HEK293 (cell line): Measurements from ENCODE around the gene FANCE.

Experiments used
- CTCF ChIA-PET: fragments of 350-600 bp; formaldehyde crosslinking; extraction: SDS; loops from one replicate; lab custom pipeline; 2021; ENCODE audit warnings: antibody characterized with exemption; lab: Yijun Ruan, JAX
- POLR2A ChIA-PET: fragments of 300-600 bp; formaldehyde crosslinking; extraction: SDS; loops from one replicate; lab custom pipeline; 2020; ENCODE audit warnings: antibody characterized with exemption, inconsistent platforms; lab: Yijun Ruan, JAX
- H3K27ac ChIP-seq: fragments of 200-500 bp; sonication (Bioruptor generic); 2 replicates; pipeline ENCODE4 v1.5.1; 2014; ENCODE audit warnings: low read depth, low read length, control low read depth, inconsistent platforms; ENCODE audit errors: extremely low read depth
- H3K36me3 ChIP-seq, 2 experiments: fragments of 200-500 bp in 1 of 2; sonication (Bioruptor generic) in 1 of 2; 1 replicate in 1 of 2; 2 replicates in 1 of 2; pipeline ENCODE4 v1.5.1; 2014 to 2017; ENCODE audit warnings: inconsistent platforms in 2 of 2, low read length in 2 of 2; ENCODE audit not compliant: control insufficient read depth in 2 of 2, insufficient read depth in 1 of 2
- H3K4me1 ChIP-seq: fragments of 200-500 bp; sonication (Bioruptor generic); 2 replicates; pipeline ENCODE4 v1.5.1; 2014; ENCODE audit warnings: mild to moderate bottlenecking, low read length, inconsistent platforms; ENCODE audit not compliant: control insufficient read depth, insufficient read depth
- H3K4me3 ChIP-seq: 2 replicates; pipeline ENCODE4 v1.5.1; 2011; ENCODE audit warnings: low read depth, mild to moderate bottlenecking, control low read depth, low read length, moderate library complexity
- H3K9me3 ChIP-seq: fragments of 200-500 bp; sonication (Bioruptor generic); 2 replicates; pipeline ENCODE4 v1.5.1; 2014; ENCODE audit warnings: low read depth, low read length, inconsistent platforms; ENCODE audit not compliant: control insufficient read depth, insufficient read depth
- EGR2 ChIP-seq: fragments of 450-650 bp; formaldehyde crosslinking; IDR thresholded peaks from 2 replicates; pipeline ENCODE4 v1.5.1; 2016; ENCODE audit warnings: low read depth, missing biosample characterization, missing genetic modification characterization
- HOXC10 ChIP-seq: sonication (generic); formaldehyde crosslinking; IDR thresholded peaks from 2 replicates; pipeline ENCODE4 v1.8.1; 2023; ENCODE audit warnings: mild to moderate bottlenecking, missing genetic modification reagents
- KLF1 ChIP-seq: fragments of 450-650 bp; formaldehyde crosslinking; IDR thresholded peaks from 2 replicates; pipeline ENCODE4 v1.5.1; 2016; ENCODE audit warnings: missing biosample characterization, missing genetic modification characterization
- PRDM2 ChIP-seq: fragments of 450-650 bp; formaldehyde crosslinking; IDR thresholded peaks from 2 replicates; pipeline ENCODE4 v1.5.1; 2016; ENCODE audit warnings: missing biosample characterization, missing genetic modification characterization, borderline replicate concordance
- SP7 ChIP-seq: fragments of 450-650 bp; formaldehyde crosslinking; IDR thresholded peaks from 2 replicates; pipeline ENCODE4 v1.5.1; 2016; ENCODE audit warnings: missing biosample characterization, missing genetic modification characterization
- WT1 ChIP-seq: fragments of 450-650 bp; formaldehyde crosslinking; IDR thresholded peaks from 2 replicates; pipeline ENCODE4 v1.5.1; 2016; ENCODE audit warnings: missing biosample characterization, missing genetic modification characterization
- ZFHX2 ChIP-seq: fragments of 450-650 bp; formaldehyde crosslinking; conservative IDR thresholded peaks from 2 replicates; pipeline ENCODE4 v1.5.1; 2016; ENCODE audit warnings: missing biosample characterization, missing genetic modification characterization
- ZFP3 ChIP-seq: fragments of 450-650 bp; formaldehyde crosslinking; IDR thresholded peaks from 2 replicates; pipeline ENCODE4 v1.5.1; 2016; ENCODE audit warnings: low read depth, missing biosample characterization, missing genetic modification characterization
- ZNF114 ChIP-seq: fragments of 450-650 bp; formaldehyde crosslinking; IDR thresholded peaks from 2 replicates; pipeline ENCODE4 v1.5.0; 2017; ENCODE audit warnings: missing biosample characterization, missing genetic modification characterization
- ZNF223 ChIP-seq: fragments of 450-650 bp; formaldehyde crosslinking; IDR thresholded peaks from 2 replicates; pipeline ENCODE4 v1.5.1; 2016; ENCODE audit warnings: missing biosample characterization, missing genetic modification characterization
- ZNF248 ChIP-seq: fragments of 450-650 bp; formaldehyde crosslinking; IDR thresholded peaks from 2 replicates; pipeline ENCODE4 v1.5.1; 2017; ENCODE audit warnings: missing biosample characterization, missing genetic modification characterization
- ZNF324 ChIP-seq: fragments of 450-650 bp; formaldehyde crosslinking; IDR thresholded peaks from 2 replicates; pipeline ENCODE4 v1.5.1; 2016; ENCODE audit warnings: missing biosample characterization, missing genetic modification characterization
- ZNF335 ChIP-seq: fragments of 450-650 bp; formaldehyde crosslinking; conservative IDR thresholded peaks from 2 replicates; pipeline ENCODE4 v1.5.1; 2016; ENCODE audit warnings: missing biosample characterization, missing genetic modification characterization
- ZNF423 ChIP-seq: fragments of 450-650 bp; formaldehyde crosslinking; IDR thresholded peaks from 2 replicates; pipeline ENCODE4 v1.5.1; 2016; ENCODE audit warnings: missing biosample characterization, missing genetic modification characterization
- ZNF473 ChIP-seq: fragments of 450-650 bp; formaldehyde crosslinking; IDR thresholded peaks from 2 replicates; pipeline ENCODE4 v1.5.1; 2017; ENCODE audit warnings: missing biosample characterization, missing genetic modification characterization
- ZNF510 ChIP-seq: fragments of 450-650 bp; formaldehyde crosslinking; IDR thresholded peaks from 2 replicates; pipeline ENCODE4 v1.5.1; 2018; ENCODE audit warnings: mild to moderate bottlenecking, missing genetic modification characterization, missing biosample characterization; ENCODE audit not compliant: insufficient replicate concordance
- ZNF600 ChIP-seq: fragments of 450-650 bp; formaldehyde crosslinking; IDR thresholded peaks from 2 replicates; pipeline ENCODE4 v1.5.1; 2016; ENCODE audit warnings: missing biosample characterization, missing genetic modification characterization
- ZNF624 ChIP-seq: fragments of 450-650 bp; formaldehyde crosslinking; IDR thresholded peaks from 2 replicates; pipeline ENCODE4 v1.5.1; 2017; ENCODE audit warnings: missing biosample characterization, missing genetic modification characterization
- ZNF692 ChIP-seq: fragments of 450-650 bp; formaldehyde crosslinking; IDR thresholded peaks from 2 replicates; pipeline ENCODE4 v1.5.1; 2016; ENCODE audit warnings: missing biosample characterization, missing genetic modification characterization
- ZSCAN16 ChIP-seq: fragments of 450-650 bp; formaldehyde crosslinking; IDR thresholded peaks from 2 replicates; pipeline ENCODE4 v1.5.1; 2016; ENCODE audit warnings: missing biosample characterization, missing genetic modification characterization
- TF ChIP-seq, protein P1 (sequence below): fragments of 450-650 bp; formaldehyde crosslinking; IDR thresholded peaks from 2 replicates; pipeline ENCODE4 v1.5.1; 2017; ENCODE audit warnings: missing biosample characterization, missing genetic modification characterization

FANCE gene

GRCh38 chr6:35486005-35486925 is 34.1 kb downstream of the FANCE start:
- Histone ChIP-seq H3K4me3 (peak overlapping the region; percentile 26), H3K4me1 (peaks cover 15% of the 10 kb centered on the region), H3K36me3 (peaks cover 0 to 13% of the 10 kb centered on the region in 2 experiments; a peak in 1 of 3 replicates), H3K9me3 (no peaks in the 10 kb centered on the region), H3K27ac (no peak overlapping the region)
- POLR2A ChIA-PET = interaction anchor here (0.6 to 15.4 kb wide), 5 partner anchors 8 to 164 kb away, joined by 3 to 198 read pairs (median 6); partner anchors contain the start of genes RPL10A and TEAD3
- TF ChIP-seq, protein P1, sequence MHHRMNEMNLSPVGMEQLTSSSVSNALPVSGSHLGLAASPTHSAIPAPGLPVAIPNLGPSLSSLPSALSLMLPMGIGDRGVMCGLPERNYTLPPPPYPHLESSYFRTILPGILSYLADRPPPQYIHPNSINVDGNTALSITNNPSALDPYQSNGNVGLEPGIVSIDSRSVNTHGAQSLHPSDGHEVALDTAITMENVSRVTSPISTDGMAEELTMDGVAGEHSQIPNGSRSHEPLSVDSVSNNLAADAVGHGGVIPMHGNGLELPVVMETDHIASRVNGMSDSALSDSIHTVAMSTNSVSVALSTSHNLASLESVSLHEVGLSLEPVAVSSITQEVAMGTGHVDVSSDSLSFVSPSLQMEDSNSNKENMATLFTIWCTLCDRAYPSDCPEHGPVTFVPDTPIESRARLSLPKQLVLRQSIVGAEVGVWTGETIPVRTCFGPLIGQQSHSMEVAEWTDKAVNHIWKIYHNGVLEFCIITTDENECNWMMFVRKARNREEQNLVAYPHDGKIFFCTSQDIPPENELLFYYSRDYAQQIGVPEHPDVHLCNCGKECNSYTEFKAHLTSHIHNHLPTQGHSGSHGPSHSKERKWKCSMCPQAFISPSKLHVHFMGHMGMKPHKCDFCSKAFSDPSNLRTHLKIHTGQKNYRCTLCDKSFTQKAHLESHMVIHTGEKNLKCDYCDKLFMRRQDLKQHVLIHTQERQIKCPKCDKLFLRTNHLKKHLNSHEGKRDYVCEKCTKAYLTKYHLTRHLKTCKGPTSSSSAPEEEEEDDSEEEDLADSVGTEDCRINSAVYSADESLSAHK (tag by site-specific recombination) = 0 out of 2 replicates have a peak, but pooled peaks have one; percentile 30
- TF ChIP-seq EGR2 (tag by site-specific recombination) (peak; percentile 51; the same call in 1 of the 2 replicates), WT1 (tag by site-specific recombination) (peak; percentile 66; the same call in 1 of the 2 replicates), SP7 (tag by site-specific recombination) (0 out of 2 replicates have a peak, but pooled peaks have one; percentile 36), ZNF114 (tag by site-specific recombination) (no peak), ZNF624 (no peak), ZSCAN16 (tag by site-specific recombination) (no peak), ZFHX2 (peak; percentile 75), HOXC10 (CRISPR knock-in tag) (0 out of 2 replicates have a peak, but pooled peaks have one; percentile 45), KLF1 (peak; percentile 31; the same call in 1 of the 2 replicates)
- CTCF ChIA-PET = interaction anchor here (0.6 to 1.3 kb wide), 7 partner anchors 9 to 145 kb away, joined by 3 to 8 read pairs (median 4); partner anchors contain the start of genes RPL10A and TEAD3

DNA sequence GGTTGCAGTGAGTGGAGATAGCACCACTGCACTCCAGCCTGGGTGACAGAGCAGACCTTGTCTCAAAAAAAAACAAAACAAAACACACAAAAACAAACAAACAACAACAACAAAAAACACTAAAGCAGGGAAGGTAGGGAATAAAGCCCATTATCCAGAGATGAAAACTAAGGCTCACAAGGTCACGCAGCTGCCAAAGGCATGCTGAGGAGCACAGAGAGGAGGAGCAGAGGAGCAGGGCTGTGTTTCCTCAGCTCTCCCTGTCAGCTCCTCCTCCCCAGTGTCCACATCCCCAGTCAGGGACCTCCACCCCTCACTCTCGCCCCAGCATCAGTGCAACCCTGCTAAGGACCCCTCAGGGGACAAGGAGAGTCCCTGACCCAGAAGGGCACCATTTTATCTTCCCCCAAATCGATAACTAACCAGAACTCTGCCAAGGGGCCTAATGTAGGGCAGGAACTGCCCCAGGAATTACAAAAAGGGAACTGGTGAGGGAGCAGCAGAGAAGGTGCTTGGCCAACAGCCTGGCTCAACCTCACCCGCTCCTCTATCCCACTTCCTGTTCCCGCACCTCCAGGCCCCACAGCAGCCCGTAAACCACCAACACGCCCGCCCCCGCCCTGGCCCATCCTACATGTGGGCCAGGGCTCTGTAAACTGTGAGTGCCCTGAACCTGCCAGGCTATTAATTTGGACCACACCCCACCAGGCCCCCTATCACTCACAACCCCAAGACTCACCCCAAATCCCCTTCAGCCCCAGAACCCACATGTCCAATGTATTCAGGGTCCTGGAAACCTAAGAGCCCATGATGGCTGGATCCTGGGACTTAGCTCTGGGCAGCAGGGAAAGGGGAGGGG is 35.7 kb downstream of the FANCE start:
- Histone ChIP-seq H3K36me3 (peaks cover 0 to 7% of the 10 kb centered on the region in 2 experiments; a peak in 1 of 3 replicates), H3K9me3 (no peaks in the 10 kb centered on the region), H3K4me3 (no peak overlapping the region), H3K4me1 (peaks cover 21% of the 10 kb centered on the region), H3K27ac (peak overlapping the region; percentile 20; the same call in 1 of the 2 replicates)
- ChIA-PET POLR2A (interaction anchor here (0.7 to 15.4 kb wide), 3 partner anchors 8 to 16 kb away, joined by 3 to 198 read pairs (median 20); partner anchors contain the start of genes RPL10A and TEAD3), CTCF (interaction anchor here (0.5 to 1.2 kb wide), 6 partner anchors 9 to 96 kb away, joined by 3 to 8 read pairs (median 4); partner anchors contain the start of gene TEAD3)
- TF ChIP-seq ZNF692 (tag by site-specific recombination) (peak; percentile 65), ZNF423 (tag by site-specific recombination) (no peak; the same call in 1 of the 2 replicates), KLF1 (peak; percentile 92), ZNF223 (0 out of 2 replicates have a peak, but pooled peaks have one; percentile 30), PRDM2 (tag by site-specific recombination) (no peak), ZNF248 (no peak), ZNF600 (tag by site-specific recombination) (0 out of 2 replicates have a peak, but pooled peaks have one; percentile 30), ZNF473 (tag by site-specific recombination) (no peak), ZNF510 (tag by site-specific recombination) (no peak), ZNF335 (tag by site-specific recombination) (peak; percentile 80), ZNF324 (tag by site-specific recombination) (no peak), ZFP3 (no peak), SP7 (tag by site-specific recombination) (peak; percentile 52)
